Measurements from ENCODE around the gene ADCY9.

Gene ADCY9

GRCh38 chr16:4094127-4094773 lies 22.0 kb downstream of the ADCY9 start:
- TF ChIP-seq, protein P1, sequence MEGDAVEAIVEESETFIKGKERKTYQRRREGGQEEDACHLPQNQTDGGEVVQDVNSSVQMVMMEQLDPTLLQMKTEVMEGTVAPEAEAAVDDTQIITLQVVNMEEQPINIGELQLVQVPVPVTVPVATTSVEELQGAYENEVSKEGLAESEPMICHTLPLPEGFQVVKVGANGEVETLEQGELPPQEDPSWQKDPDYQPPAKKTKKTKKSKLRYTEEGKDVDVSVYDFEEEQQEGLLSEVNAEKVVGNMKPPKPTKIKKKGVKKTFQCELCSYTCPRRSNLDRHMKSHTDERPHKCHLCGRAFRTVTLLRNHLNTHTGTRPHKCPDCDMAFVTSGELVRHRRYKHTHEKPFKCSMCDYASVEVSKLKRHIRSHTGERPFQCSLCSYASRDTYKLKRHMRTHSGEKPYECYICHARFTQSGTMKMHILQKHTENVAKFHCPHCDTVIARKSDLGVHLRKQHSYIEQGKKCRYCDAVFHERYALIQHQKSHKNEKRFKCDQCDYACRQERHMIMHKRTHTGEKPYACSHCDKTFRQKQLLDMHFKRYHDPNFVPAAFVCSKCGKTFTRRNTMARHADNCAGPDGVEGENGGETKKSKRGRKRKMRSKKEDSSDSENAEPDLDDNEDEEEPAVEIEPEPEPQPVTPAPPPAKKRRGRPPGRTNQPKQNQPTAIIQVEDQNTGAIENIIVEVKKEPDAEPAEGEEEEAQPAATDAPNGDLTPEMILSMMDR (IDR thresholded peaks at IDR 0.05; ENCODE audit: low read depth, low read length) = no peak
- H3K4me3 ChIP-seq (replicated peaks in 1 of 2; ENCODE audit: low read depth in 2 of 2, low read length in 2 of 2) = no peak overlapping the region
- no peak for DNase-seq (ENCODE audit: low read depth in 2 of 2)

GRCh38 chr16:4093495-4094126 lies 22.6 kb downstream of the ADCY9 start:
- TF ChIP-seq, protein P1 (IDR thresholded peaks at IDR 0.05; ENCODE audit: low read depth, low read length) = no peak
- DNase-seq (ENCODE audit: low read depth in 2 of 2) = peak; percentile 55 to 60
- no peak overlapping the region for H3K4me3 ChIP-seq (replicated peaks in 1 of 2; ENCODE audit: low read depth in 2 of 2, low read length in 2 of 2)

- H3K4me3 ChIP-seq (replicated peaks in 1 of 2; ENCODE audit: low read depth in 2 of 2, low read length in 2 of 2) = no peak overlapping the region
- TF ChIP-seq, protein P1 (IDR thresholded peaks at IDR 0.05; ENCODE audit: low read depth, low read length) = no peak
- no peak for DNase-seq (ENCODE audit: low read depth in 2 of 2)
Measured at GRCh38 chr16:4092547-4093265, 23.5 kb downstream of the ADCY9 start.

DNA sequence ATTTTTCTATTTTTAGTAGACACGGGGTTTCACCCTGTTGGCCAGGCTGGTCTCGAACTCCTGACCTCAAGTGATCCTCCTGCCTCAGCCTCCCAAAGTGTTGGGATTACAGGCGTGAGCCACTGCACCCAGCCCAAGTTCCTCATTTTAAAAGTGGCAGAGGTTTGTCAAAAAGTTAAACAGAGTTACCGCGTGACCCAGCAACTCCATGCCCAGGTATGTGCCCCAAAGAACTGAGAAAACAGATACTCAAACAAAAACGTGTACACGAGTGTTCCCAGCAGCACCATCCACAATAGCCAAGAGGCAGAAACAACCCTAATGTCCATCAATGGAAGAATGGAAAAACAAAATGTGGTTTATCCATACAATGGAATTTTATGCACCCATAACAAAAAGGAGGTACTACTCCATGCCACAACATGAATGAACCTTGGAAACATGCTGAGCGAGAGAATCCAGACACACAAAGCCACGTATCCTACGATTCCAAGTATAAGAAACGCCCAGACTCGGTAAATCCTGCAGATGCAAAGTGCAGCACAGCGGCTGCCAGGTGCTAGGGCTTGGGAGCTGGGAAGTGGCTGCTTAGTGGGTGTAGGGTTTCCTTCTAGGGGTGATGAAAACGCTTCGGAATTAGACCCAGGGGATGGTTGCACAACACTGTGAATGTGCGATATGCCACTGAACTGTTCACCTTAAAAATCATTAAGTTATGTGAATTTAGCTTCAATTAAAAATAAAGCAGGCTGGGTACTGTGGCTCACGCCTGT lies 24.8 kb downstream of the ADCY9 start:
- TF ChIP-seq, protein P1 (IDR thresholded peaks at IDR 0.05; ENCODE audit: low read depth, low read length) = no peak
- DNase-seq (ENCODE audit: low read depth in 2 of 2) = no peak
- no peak overlapping the region for H3K4me3 ChIP-seq (replicated peaks in 1 of 2; ENCODE audit: low read depth in 2 of 2, low read length in 2 of 2)

DNA sequence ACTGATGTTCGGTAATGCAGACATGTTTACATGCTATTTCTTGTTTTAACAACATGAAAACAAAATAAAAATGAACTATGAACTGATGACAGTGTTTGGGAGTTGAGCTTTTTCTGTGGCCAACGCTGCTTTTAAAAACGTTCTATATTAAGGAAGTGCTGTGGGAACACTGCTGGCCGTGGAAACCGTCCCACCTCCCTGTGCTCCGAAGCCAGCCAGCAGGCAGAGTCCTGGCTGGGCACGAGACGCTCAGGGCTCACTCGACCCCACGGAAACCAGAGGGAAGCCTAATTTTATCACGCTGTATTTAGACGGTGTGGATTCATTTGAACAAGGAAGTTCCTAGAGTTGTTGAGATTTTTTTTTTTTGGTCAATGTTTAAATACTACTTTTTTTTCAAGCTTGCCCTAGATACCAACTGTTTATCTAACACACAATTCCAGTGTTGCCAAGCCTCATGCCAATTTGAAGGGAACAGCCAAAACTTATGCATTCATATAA lies 25.8 kb downstream of the ADCY9 start:
- DNase-seq (ENCODE audit: low read depth in 2 of 2) = peak in 1 of 2 donors; percentile 49
- no peak overlapping the region for H3K4me3 ChIP-seq (replicated peaks in 1 of 2; ENCODE audit: low read depth in 2 of 2, low read length in 2 of 2)
- TF ChIP-seq, protein P1 (IDR thresholded peaks at IDR 0.05; ENCODE audit: low read depth, low read length) = no peak

GRCh38 chr16:4089811-4090301 lies 26.4 kb downstream of the ADCY9 start:
- H3K4me3 ChIP-seq (replicated peaks in 1 of 2; ENCODE audit: low read depth in 2 of 2, low read length in 2 of 2) = no peak overlapping the region
- TF ChIP-seq, protein P1 (IDR thresholded peaks at IDR 0.05; ENCODE audit: low read depth, low read length) = no peak
- no peak for DNase-seq (ENCODE audit: low read depth in 2 of 2)
